IPS-18a (cell line): ENCODE results near the gene GPX4.

Experiments
- H3K27ac ChIP-seq: one replicate; pipeline ENCODE4 v1.5.1; 2013; ENCODE audit warnings: low read length
- H3K27me3 ChIP-seq: one replicate; pipeline ENCODE4 v1.6.1; 2013; ENCODE audit warnings: mild to moderate bottlenecking, low read length; ENCODE audit not compliant: control insufficient read depth, insufficient read depth
- H3K36me3 ChIP-seq: one replicate; pipeline ENCODE4 v1.6.1; 2013; ENCODE audit warnings: low read depth, low read length; ENCODE audit not compliant: control insufficient read depth
- H3K4me1 ChIP-seq: one replicate; pipeline ENCODE4 v1.6.1; 2013; ENCODE audit warnings: low read depth, low read length; ENCODE audit not compliant: control insufficient read depth
- H3K4me3 ChIP-seq: one replicate; pipeline ENCODE4 v1.5.1; 2013; ENCODE audit warnings: low read length
- H3K9ac ChIP-seq: one replicate; pipeline ENCODE4 v1.6.1; 2013; ENCODE audit warnings: mild to moderate bottlenecking, low read length, moderate library complexity
- H3K9me3 ChIP-seq: one replicate; pipeline ENCODE4 v1.6.1; 2013; ENCODE audit warnings: low read depth, low read length; ENCODE audit not compliant: control insufficient read depth

Gene GPX4, protein sequence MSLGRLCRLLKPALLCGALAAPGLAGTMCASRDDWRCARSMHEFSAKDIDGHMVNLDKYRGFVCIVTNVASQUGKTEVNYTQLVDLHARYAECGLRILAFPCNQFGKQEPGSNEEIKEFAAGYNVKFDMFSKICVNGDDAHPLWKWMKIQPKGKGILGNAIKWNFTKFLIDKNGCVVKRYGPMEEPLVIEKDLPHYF

DNA sequence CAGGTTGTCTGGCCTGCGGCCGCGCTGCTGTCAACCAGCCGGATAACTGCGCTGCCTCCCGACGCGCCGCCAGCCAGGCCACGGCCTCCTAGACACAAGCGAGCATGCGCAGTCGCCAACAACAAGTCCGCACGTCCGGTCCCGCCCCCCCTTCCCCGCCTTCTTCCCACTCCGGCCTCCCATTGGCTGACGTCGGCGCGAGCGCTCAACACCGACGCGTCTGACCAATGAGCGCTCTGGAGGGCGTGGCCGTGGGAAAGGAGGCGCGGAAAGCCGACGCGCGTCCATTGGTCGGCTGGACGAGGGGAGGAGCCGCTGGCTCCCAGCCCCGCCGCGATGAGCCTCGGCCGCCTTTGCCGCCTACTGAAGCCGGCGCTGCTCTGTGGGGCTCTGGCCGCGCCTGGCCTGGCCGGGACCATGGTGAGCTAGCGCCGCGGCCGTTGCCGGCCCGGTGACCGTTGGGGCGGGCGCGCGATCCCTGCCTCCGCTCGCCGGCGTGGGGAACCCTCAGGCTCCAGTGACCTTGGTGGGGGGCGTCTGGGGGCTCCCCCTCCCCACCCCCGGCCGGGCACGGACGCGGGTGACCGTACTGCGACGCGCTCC is at the start of gene GPX4:
Gene GPX4, plus strand, starts transcription at position 287 of the 603 bp plus-strand sequence. Its CDS starts 50 bp downstream, at position 337.
- Histone ChIP-seq H3K36me3 (peaks cover 13% of the 10 kb centered on the region), H3K9ac (peak within 1 kb of the TSS; percentile 83), H3K9me3 (no peaks in the 10 kb centered on the region), H3K4me1 (peaks cover 6% of the 10 kb centered on the region), H3K27ac (no peak within 1 kb of the TSS), H3K4me3 (peak within 1 kb of the TSS; percentile 79), H3K27me3 (no peaks in the 10 kb centered on the region)

DNA sequence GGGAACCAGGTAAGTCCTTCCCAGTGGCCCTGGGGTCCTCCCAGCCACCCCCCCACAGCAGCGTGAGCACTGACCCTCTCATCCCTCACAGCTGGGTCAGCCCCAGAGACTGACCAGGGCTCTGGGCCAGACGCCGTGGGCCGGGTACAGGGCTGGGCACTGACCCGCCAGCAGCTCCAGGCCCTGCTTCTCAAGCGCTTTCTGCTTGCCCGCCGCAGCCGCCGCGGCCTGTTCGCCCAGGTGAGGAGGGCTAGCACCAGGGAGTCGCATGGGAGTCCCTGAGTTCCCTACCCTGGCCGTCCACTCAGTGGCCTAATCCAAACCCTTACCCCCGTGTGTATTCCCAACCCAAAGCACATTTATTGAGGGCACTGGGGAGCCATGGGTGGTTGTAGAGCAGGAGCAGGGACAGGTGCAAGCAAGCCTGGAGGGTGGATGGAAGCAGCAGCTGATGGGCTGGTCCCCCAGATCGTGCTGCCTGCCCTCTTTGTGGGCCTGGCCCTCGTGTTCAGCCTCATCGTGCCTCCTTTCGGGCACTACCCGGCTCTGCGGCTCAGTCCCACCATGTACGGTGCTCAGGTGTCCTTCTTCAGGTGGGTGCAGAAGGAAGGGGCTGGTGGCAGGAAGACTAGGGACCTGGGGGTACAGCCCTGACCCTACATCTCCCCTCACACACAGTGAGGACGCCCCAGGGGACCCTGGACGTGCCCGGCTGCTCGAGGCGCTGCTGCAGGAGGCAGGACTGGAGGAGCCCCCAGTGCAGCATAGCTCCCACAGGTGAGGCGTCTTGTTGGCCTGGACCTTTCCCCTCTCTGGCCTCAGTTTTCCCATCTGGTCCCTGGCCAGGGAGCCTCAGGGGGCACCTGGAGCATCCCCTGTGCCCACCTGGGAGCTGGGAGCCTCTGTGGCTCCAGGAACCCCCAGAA is 49.4 kb upstream of the GPX4 start:
- H3K9ac ChIP-seq, result no peak overlapping the region
- no peaks in the 10 kb centered on the region for H3K4me1 ChIP-seq
- H3K27me3 ChIP-seq, result no peaks in the 10 kb centered on the region
- peaks cover 5% of the 10 kb centered on the region for H3K9me3 ChIP-seq
- no peak overlapping the region for H3K27ac ChIP-seq
- no peak overlapping the region for H3K4me3 ChIP-seq
- H3K36me3 ChIP-seq, result no peaks in the 10 kb centered on the region

DNA sequence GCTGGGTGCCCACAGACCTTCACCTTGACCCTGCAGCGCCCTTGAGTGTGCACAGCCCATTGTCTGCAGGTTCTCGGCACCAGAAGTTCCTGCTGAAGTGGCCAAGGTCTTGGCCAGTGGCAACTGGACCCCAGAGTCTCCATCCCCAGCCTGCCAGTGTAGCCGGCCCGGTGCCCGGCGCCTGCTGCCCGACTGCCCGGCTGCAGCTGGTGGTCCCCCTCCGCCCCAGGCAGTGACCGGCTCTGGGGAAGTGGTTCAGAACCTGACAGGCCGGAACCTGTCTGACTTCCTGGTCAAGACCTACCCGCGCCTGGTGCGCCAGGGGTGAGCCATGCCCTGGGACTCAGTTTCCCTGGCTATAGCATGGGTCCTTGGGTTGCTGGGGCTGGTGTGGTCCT is 48.8 kb upstream of the GPX4 start:
- Histone ChIP-seq H3K27ac (no peak overlapping the region), H3K36me3 (no peaks in the 10 kb centered on the region), H3K4me3 (no peak overlapping the region), H3K4me1 (no peaks in the 10 kb centered on the region), H3K9me3 (peaks cover 5% of the 10 kb centered on the region), H3K27me3 (no peaks in the 10 kb centered on the region), H3K9ac (no peak overlapping the region)

DNA sequence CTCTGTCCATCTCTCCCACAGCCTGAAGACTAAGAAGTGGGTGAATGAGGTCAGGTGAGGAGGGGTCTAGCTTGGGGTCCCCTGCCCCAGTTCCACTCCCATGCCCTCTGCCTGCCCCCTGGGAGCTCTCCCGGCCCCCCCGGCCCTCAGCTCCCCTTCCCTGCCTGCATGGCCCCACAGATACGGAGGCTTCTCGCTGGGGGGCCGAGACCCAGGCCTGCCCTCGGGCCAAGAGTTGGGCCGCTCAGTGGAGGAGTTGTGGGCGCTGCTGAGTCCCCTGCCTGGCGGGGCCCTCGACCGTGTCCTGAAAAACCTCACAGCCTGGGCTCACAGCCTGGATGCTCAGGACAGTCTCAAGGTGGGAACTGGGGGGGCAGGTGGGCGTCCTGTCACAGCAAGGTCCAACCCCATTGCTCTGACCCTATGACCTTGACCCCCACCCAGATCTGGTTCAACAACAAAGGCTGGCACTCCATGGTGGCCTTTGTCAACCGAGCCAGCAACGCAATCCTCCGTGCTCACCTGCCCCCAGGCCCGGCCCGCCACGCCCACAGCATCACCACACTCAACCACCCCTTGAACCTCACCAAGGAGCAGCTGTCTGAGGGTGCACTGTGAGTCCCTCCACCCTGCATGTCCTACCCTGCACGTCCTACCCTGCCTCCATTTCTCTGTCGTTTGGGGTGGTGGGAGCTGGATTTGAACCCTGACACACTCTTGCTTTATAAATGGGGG is 47.7 kb upstream of the GPX4 start:
- Histone ChIP-seq H3K9me3 (peaks cover 5% of the 10 kb centered on the region), H3K4me1 (no peaks in the 10 kb centered on the region), H3K9ac (no peak overlapping the region), H3K27me3 (no peaks in the 10 kb centered on the region), H3K4me3 (no peak overlapping the region), H3K27ac (no peak overlapping the region), H3K36me3 (no peaks in the 10 kb centered on the region)

DNA sequence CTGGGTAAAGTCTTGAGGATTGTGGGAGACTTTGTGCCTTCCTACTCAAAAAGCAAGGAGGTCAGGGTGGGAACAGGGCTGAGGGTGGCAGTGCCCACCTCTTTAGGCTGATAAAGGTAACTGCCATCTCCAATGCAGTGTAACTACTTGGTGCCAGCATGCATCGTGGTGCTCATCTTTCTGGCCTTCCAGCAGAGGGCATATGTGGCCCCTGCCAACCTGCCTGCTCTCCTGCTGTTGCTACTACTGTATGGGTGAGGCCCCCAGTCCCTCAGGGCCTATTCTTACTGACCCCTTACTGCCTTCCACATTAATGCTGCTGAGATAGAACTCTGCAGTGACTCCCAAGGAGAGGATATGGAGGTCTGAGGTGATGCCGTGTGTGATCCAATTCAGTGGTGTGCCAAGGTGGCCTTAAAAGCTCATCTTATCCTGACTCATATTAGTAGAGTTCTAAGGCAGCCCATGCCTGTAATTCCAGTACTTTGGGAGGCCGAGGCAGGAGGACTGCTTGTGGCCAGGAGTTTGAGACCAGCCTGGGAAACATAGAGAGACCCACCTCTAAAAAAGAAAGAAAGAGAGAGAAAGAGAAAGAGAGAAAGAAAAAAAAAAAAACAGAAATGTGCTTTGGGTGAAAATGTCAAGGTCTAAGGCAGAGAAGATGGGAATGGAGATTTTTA is 46.5 kb upstream of the GPX4 start:
- Histone ChIP-seq H3K36me3 (no peaks in the 10 kb centered on the region), H3K4me3 (no peak overlapping the region), H3K27me3 (no peaks in the 10 kb centered on the region), H3K4me1 (no peaks in the 10 kb centered on the region), H3K9ac (no peak overlapping the region), H3K9me3 (peaks cover 5% of the 10 kb centered on the region), H3K27ac (no peak overlapping the region)

DNA sequence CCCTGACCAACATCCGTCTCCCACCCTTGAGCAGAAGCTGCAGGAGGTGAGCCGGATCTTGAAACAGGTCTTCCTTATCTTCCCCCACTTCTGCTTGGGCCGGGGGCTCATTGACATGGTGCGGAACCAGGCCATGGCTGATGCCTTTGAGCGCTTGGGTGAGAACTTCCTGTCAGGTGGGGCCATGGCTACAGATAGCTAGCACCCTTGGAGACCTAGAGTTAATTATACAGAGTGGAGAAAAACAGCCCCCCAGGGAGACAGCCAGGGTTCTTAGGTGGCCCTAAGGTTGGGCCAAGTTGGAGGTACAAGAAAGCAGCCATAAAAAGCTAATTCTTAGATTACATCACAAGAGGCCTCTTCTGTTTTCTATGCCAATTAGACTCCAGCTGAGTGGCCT is 45.7 kb upstream of the GPX4 start:
- Histone ChIP-seq H3K27me3 (no peaks in the 10 kb centered on the region), H3K4me3 (no peak overlapping the region), H3K9me3 (peaks cover 5% of the 10 kb centered on the region), H3K36me3 (no peaks in the 10 kb centered on the region), H3K9ac (no peak overlapping the region), H3K4me1 (no peaks in the 10 kb centered on the region), H3K27ac (no peak overlapping the region)

DNA sequence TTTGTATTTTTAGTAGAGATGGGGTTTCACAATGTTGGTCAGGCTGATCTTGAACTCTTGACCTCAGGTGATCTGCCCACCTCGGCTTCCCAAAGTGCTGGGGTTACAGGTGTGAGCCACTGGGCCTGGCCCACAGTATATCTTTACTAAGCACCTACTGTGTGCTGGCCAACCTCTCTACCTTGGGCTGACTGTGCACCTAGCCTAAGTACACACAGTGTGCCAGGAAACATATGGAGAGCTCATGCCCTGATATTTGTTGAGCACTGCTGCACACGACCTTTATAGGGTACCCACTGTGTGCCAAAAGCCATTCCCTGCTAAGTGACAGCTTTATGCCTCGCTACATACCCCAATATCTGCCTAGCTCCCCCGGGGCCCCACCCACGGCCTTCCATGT is 43.1 kb upstream of the GPX4 start:
- Histone ChIP-seq H3K4me1 (peaks cover 5% of the 10 kb centered on the region), H3K9ac (no peak overlapping the region), H3K27me3 (peaks cover 11% of the 10 kb centered on the region), H3K9me3 (peaks cover 5% of the 10 kb centered on the region), H3K27ac (no peak overlapping the region), H3K4me3 (no peak overlapping the region), H3K36me3 (no peaks in the 10 kb centered on the region)

DNA sequence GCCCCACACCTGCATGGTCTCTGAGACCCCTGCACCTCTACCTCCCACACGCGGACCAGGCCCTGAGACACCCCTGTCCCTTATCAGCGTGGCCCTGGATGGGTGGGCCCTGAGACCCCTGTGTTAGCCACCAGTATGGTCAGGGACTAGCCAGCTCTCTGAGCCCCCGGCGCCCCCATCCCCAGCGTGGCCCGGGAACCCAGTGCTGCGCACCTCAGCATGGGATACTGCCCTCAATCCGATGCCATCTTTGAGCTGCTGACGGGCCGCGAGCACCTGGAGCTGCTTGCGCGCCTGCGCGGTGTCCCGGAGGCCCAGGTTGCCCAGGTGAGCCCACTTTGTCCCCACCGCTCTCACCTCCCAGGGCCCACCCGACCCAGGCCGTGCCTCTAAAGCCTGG is 41.8 kb upstream of the GPX4 start:
- Histone ChIP-seq H3K27me3 (peaks cover 24% of the 10 kb centered on the region), H3K4me1 (peaks cover 8% of the 10 kb centered on the region), H3K27ac (no peak overlapping the region), H3K9ac (no peak overlapping the region), H3K4me3 (no peak overlapping the region), H3K9me3 (peaks cover 5% of the 10 kb centered on the region), H3K36me3 (no peaks in the 10 kb centered on the region)

DNA sequence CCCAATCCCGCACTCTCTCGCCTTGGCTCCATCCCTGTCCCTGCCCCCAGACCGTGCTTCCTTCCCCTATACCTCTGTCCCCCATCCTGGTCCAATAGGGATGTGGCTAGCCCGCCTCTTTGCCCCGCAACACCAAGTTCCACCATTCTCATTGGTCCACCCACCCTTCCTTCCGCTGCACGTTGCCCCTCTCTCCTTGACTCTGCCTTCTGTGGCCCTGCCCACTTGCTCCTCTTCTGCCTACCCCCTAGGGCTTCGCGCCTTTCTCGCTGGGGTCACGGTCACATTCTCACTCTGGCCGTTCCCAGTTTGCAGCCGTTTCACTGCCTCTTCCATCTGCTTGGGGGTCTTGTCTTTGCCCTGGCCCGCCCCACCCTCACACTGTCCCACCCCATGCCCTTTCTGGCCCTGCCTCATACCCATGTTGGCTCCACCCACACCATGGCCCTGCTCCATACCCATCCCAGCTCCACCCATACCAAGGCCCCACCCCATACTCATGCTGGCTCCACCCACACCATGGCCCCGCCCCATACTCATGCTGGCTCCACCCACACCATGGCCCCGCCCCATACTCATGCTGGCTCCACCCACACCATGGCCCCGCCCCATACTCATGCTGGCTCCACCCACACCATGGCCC is 41.3 kb upstream of the GPX4 start:
- H3K9me3 ChIP-seq, result no peaks in the 10 kb centered on the region
- no peaks in the 10 kb centered on the region for H3K36me3 ChIP-seq
- peaks cover 8% of the 10 kb centered on the region for H3K4me1 ChIP-seq
- H3K27me3 ChIP-seq, result peaks cover 29% of the 10 kb centered on the region
- no peak overlapping the region for H3K9ac ChIP-seq
- H3K4me3 ChIP-seq, result no peak overlapping the region
- no peak overlapping the region for H3K27ac ChIP-seq

DNA sequence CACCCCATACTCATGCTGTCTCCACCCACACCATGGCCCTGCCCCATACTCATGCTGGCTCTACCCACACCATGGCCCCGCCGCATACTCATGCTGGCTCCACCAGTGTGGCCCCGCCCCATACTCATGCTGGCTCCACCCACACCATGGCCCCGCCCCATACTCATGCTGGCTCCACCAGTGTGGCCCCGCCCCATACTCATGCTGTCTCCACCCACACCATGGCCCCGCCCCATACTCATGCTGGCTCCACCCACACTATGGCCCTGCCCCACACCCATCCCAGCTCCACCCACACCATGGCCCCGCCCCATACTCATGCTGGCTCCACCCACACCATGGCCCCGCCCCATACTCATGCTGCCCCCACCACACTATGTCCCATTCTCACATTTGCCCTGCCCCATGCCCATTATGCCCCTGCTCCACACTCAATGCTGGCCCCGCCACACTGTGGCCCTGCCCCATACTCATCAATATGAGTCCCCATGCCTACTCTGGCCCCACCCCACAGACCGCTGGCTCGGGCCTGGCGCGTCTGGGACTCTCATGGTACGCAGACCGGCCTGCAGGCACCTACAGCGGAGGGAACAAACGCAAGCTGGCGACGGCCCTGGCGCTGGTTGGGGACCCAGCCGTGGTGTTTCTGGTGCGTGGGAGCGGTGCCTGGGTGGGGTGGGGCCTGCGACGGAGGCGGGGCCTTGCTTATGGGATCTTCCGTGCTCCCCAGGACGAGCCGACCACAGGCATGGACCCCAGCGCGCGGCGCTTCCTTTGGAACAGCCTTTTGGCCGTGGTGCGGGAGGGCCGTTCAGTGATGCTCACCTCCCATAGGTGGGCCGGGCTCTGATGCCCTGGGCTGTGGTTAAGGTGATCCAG is 40.5 kb upstream of the GPX4 start:
- H3K9me3 ChIP-seq, result no peaks in the 10 kb centered on the region
- H3K27ac ChIP-seq, result no peak overlapping the region
- peaks cover 8% of the 10 kb centered on the region for H3K4me1 ChIP-seq

More for the DNA sequence above, 40.5 kb upstream of the GPX4 start:
- H3K9ac ChIP-seq, result no peak overlapping the region
- H3K36me3 ChIP-seq, result no peaks in the 10 kb centered on the region
- H3K27me3 ChIP-seq, result peaks cover 37% of the 10 kb centered on the region
- H3K4me3 ChIP-seq, result no peak overlapping the region
